ENCODE data around the gene DHRS4L2. TPM values are rescaled to one million over a fixed set of nuclear protein-coding genes. Genes with fewer than 3 reads are reported as not detected.

Gene DHRS4L2
- total and polyA plus RNA-seq, 2 donors (not counting 3 experiments of a cell fraction or from before 2014, with no cell fraction given): 18.2 to 18.5 TPM

DNA sequence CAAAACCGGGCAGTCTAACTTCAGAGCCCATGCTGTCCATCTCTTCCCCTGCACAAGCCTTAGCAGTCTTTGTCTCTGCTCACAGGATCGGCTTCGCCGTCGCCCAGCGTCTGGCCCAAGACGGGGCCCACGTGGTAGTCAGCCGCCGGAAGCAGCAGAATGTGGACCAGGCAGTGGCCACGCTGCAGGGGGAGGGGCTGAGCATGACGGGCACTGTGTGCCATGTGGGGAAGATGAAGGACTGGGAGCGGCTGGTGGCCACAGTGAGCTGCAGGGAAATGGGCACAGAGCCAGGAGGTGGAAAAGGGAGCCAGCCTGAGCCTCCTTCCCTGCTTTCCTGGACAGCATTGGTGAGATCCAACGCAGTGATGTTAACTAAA, 48.9 kb downstream of the DHRS4L2 start:
- Histone ChIP-seq H3K9me1 (replicated peaks; ENCODE audit: control insufficient read depth, extremely low read depth, insufficient read depth, low read length) (no peaks in the 10 kb centered on the region), H3K9ac (replicated peaks; ENCODE audit: extremely low read depth, insufficient read depth, low read length) (no peak overlapping the region), H4K20me1 (replicated peaks; ENCODE audit: control insufficient read depth, extremely low read depth, insufficient read depth, low read length) (no peaks in the 10 kb centered on the region), H3K9me3 (replicated peaks; ENCODE audit: control insufficient read depth, insufficient read depth, low read length) (peaks cover 2% of the 10 kb centered on the region), H2AFZ (ENCODE audit: low read depth, low read length) (no peak overlapping the region), H3K36me3 (ENCODE audit: control insufficient read depth in 2 of 2, extremely low read depth in 1 of 2, insufficient read depth in 2 of 2, low read length in 2 of 2) (no peaks in the 10 kb centered on the region), H3K79me2 (ENCODE audit: control insufficient read depth, insufficient read depth, low read length) (no peaks in the 10 kb centered on the region), H3K27me3 (ENCODE audit: control insufficient read depth in 2 of 2, insufficient read depth in 2 of 2, low read length in 2 of 2) (no peaks in the 10 kb centered on the region), H3K4me2 (ENCODE audit: insufficient read depth, low read length) (no peak overlapping the region), H3K4me1 (ENCODE audit: control insufficient read depth, extremely low read depth, insufficient read depth, low read length) (no peaks in the 10 kb centered on the region), H3K4me3 (replicated peaks in 1 of 3; ENCODE audit: insufficient read depth in 1 of 3, low read depth in 1 of 3, low read length in 3 of 3) (no peak overlapping the region), H3K27ac (ENCODE audit: insufficient read depth, low read depth, low read length) (no peak overlapping the region)
- POLR2A ChIA-PET: no interaction called here
- FAIRE-seq: no peak
- dilution Hi-C loops (cut with MboI; ENCODE audit: extremely low pct_ligation_motif_present, low sequenced_read_pairs): no loop called here
- BruUV-seq (replicated peaks): no TSS peak
- no peak for DNase-seq (ENCODE audit: low read depth, low spot score)
- CTCF ChIA-PET: interaction anchor here (0.9 to 1.3 kb wide), 2 partner anchors 15 to 20 kb away, joined by 3 to 4 read pairs; no protein-coding TSS in a partner anchor
- intact Hi-C loops (cut with micrococcal nuclease): loop anchor here (5.0 kb wide), 1 partner anchor 65 kb away; no protein-coding TSS in a partner anchor
- TF ChIP-seq FOS (IDR thresholded peaks at IDR 0.05; ENCODE audit: borderline replicate concordance, insufficient read depth, low read length) (no peak), POLR2AphosphoS5 (IDR thresholded peaks at IDR 0.05; ENCODE audit: insufficient read depth, low read depth, low read length) (no peak), GATA2 (IDR thresholded peaks at IDR 0.05; ENCODE audit: insufficient read depth, insufficient read length, low read depth, low read length) (no peak), MYC (IDR thresholded peaks at IDR 0.05; ENCODE audit: low read depth, low read length) (no peak), EZH2 (IDR thresholded peaks at IDR 0.05; ENCODE audit: borderline replicate concordance, low read depth, low read length, severe bottlenecking) (no peak), JUN (IDR thresholded peaks at IDR 0.05; ENCODE audit: borderline replicate concordance, insufficient read depth, insufficient read length, low read depth) (no peak), POLR2A (IDR thresholded peaks at IDR 0.05; ENCODE audit: low read depth, low read length) (no peak)
- TF ChIP-seq, protein P1, sequence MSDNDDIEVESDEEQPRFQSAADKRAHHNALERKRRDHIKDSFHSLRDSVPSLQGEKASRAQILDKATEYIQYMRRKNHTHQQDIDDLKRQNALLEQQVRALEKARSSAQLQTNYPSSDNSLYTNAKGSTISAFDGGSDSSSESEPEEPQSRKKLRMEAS (IDR thresholded peaks at IDR 0.05; ENCODE audit: insufficient read depth, insufficient read length): no peak
- TF ChIP-seq, protein P2, sequence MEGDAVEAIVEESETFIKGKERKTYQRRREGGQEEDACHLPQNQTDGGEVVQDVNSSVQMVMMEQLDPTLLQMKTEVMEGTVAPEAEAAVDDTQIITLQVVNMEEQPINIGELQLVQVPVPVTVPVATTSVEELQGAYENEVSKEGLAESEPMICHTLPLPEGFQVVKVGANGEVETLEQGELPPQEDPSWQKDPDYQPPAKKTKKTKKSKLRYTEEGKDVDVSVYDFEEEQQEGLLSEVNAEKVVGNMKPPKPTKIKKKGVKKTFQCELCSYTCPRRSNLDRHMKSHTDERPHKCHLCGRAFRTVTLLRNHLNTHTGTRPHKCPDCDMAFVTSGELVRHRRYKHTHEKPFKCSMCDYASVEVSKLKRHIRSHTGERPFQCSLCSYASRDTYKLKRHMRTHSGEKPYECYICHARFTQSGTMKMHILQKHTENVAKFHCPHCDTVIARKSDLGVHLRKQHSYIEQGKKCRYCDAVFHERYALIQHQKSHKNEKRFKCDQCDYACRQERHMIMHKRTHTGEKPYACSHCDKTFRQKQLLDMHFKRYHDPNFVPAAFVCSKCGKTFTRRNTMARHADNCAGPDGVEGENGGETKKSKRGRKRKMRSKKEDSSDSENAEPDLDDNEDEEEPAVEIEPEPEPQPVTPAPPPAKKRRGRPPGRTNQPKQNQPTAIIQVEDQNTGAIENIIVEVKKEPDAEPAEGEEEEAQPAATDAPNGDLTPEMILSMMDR (IDR thresholded peaks at IDR 0.05; ENCODE audit: extremely low read depth in 1 of 2, insufficient read depth in 1 of 2, low read depth in 1 of 2, low read length in 2 of 2): no peak
